K562 (cell line): ENCODE data around the gene TTC6. TPM values are rescaled to one million over a fixed set of nuclear protein-coding genes. Genes with fewer than 3 reads are reported as not detected.

Experiments used
- GABPB2 ChIP-seq: fragments of 250-450 bp; sonication (Bioruptor Pico); conservative IDR thresholded peaks from 2 replicates; pipeline ENCODE4 v1.5.1; 2021; ENCODE audit warnings: mild to moderate bottlenecking
- MAFF ChIP-seq: IDR thresholded peaks from 2 replicates; pipeline ENCODE4 v1.6.1; 2012; ENCODE audit warnings: low read length, improper control_type of control experiment
- polyA plus RNA-seq, 8 experiments: library from polyadenylated mRNA; depleted of rRNA in 4 of 8; stranded (reverse) in 5 of 8; unstranded in 3 of 8; fragments of >200 nt; fragmentation: Nextera tagmentation in 2 of 8; fragmentation: Illumina TruSeq in 1 of 8; extraction: Ambion mirVana in 2 of 8; extraction: Trizol in 1 of 8; gene quantifications; 2 replicates each; pipeline versions ENCODE4 v1.2.1 to v1.2.3, GENCODE V29; 2011 to 2014; ENCODE audit warnings: inconsistent platforms in 1 of 8, missing spikeins in 1 of 8
- total RNA-seq, 7 experiments: library from RNA; depleted of rRNA in 6 of 7; stranded (reverse); fragments of >200 nt in 6 of 7; fragmentation: Illumina TruSeq in 2 of 7; extraction: Trizol in 2 of 7; gene quantifications; 2 replicates each; pipeline versions ENCODE4 v1.2.1 to v1.2.3, GENCODE V29; 2011 to 2021; ENCODE audit warnings: low replicate concordance in 1 of 7
- TF ChIP-seq, protein P1 (sequence below): sonication (generic); formaldehyde crosslinking; IDR thresholded peaks from 2 replicates; pipeline ENCODE4 v1.8.1; 2023; ENCODE audit warnings: missing genetic modification reagents, mild to moderate bottlenecking, borderline replicate concordance
- TF ChIP-seq, protein P2 (sequence below): fragments of 450-650 bp; IDR thresholded peaks from 2 replicates; pipeline ENCODE4 v1.6.1; 2016; ENCODE audit warnings: low read depth

Gene TTC6
- total and polyA plus RNA-seq, 9 of the 15 experiments (the other 6 are each of a cell fraction or from before 2014, with no cell fraction given), result 0.04 to 0.23 (median 0.08) TPM; not detected in 5

DNA sequence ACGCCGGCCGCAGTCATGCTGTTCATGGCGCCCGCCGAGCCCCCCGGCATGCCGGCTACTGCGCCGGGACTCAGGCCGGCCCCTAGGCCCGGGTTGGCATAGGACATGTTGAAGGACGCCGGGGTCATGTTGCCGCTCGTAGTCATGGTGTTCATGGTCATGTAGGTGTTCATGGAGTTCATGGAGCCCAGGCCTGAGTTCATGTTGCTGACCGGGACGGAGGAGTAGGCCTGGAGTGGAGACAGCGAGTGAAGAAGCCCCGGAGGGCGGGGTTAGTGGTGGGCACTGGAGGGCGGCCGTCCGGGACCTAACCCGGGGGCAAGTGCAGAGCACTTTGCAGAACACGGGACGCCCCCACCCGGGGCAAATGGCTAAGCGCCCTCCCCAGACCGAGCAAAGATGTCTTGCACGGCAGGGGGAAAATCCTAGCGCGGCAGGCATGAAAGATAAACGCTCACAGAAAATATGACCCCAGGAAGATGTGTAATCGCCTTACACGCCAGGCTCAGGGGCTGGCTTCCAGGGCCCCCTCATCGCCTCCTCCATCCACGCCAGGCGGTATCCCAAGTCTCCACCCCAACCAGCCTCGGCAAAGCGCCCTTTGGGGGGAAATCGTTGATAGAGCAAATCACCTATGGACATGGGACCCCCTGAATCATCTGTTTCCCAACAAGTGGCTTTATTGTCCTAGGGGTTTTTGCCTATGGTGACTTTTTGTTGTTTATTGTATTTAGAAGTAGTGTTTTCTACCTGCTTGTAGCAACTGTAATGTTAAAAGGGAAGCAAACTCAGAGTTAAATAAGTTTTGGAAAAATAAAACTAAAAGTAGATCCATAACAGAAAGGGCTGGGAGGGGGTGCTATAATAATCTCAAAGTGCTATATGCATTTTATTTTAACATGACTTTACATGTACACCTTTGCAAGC is 2.7 kb upstream of the TTC6 start (continued):
- TF ChIP-seq, protein P1, sequence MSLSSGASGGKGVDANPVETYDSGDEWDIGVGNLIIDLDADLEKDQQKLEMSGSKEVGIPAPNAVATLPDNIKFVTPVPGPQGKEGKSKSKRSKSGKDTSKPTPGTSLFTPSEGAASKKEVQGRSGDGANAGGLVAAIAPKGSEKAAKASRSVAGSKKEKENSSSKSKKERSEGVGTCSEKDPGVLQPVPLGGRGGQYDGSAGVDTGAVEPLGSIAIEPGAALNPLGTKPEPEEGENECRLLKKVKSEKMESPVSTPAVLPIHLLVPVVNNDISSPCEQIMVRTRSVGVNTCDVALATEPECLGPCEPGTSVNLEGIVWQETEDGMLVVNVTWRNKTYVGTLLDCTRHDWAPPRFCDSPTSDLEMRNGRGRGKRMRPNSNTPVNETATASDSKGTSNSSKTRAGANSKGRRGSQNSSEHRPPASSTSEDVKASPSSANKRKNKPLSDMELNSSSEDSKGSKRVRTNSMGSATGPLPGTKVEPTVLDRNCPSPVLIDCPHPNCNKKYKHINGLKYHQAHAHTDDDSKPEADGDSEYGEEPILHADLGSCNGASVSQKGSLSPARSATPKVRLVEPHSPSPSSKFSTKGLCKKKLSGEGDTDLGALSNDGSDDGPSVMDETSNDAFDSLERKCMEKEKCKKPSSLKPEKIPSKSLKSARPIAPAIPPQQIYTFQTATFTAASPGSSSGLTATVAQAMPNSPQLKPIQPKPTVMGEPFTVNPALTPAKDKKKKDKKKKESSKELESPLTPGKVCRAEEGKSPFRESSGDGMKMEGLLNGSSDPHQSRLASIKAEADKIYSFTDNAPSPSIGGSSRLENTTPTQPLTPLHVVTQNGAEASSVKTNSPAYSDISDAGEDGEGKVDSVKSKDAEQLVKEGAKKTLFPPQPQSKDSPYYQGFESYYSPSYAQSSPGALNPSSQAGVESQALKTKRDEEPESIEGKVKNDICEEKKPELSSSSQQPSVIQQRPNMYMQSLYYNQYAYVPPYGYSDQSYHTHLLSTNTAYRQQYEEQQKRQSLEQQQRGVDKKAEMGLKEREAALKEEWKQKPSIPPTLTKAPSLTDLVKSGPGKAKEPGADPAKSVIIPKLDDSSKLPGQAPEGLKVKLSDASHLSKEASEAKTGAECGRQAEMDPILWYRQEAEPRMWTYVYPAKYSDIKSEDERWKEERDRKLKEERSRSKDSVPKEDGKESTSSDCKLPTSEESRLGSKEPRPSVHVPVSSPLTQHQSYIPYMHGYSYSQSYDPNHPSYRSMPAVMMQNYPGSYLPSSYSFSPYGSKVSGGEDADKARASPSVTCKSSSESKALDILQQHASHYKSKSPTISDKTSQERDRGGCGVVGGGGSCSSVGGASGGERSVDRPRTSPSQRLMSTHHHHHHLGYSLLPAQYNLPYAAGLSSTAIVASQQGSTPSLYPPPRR (CRISPR knock-in tag), result no peak
- TF ChIP-seq, protein P2, sequence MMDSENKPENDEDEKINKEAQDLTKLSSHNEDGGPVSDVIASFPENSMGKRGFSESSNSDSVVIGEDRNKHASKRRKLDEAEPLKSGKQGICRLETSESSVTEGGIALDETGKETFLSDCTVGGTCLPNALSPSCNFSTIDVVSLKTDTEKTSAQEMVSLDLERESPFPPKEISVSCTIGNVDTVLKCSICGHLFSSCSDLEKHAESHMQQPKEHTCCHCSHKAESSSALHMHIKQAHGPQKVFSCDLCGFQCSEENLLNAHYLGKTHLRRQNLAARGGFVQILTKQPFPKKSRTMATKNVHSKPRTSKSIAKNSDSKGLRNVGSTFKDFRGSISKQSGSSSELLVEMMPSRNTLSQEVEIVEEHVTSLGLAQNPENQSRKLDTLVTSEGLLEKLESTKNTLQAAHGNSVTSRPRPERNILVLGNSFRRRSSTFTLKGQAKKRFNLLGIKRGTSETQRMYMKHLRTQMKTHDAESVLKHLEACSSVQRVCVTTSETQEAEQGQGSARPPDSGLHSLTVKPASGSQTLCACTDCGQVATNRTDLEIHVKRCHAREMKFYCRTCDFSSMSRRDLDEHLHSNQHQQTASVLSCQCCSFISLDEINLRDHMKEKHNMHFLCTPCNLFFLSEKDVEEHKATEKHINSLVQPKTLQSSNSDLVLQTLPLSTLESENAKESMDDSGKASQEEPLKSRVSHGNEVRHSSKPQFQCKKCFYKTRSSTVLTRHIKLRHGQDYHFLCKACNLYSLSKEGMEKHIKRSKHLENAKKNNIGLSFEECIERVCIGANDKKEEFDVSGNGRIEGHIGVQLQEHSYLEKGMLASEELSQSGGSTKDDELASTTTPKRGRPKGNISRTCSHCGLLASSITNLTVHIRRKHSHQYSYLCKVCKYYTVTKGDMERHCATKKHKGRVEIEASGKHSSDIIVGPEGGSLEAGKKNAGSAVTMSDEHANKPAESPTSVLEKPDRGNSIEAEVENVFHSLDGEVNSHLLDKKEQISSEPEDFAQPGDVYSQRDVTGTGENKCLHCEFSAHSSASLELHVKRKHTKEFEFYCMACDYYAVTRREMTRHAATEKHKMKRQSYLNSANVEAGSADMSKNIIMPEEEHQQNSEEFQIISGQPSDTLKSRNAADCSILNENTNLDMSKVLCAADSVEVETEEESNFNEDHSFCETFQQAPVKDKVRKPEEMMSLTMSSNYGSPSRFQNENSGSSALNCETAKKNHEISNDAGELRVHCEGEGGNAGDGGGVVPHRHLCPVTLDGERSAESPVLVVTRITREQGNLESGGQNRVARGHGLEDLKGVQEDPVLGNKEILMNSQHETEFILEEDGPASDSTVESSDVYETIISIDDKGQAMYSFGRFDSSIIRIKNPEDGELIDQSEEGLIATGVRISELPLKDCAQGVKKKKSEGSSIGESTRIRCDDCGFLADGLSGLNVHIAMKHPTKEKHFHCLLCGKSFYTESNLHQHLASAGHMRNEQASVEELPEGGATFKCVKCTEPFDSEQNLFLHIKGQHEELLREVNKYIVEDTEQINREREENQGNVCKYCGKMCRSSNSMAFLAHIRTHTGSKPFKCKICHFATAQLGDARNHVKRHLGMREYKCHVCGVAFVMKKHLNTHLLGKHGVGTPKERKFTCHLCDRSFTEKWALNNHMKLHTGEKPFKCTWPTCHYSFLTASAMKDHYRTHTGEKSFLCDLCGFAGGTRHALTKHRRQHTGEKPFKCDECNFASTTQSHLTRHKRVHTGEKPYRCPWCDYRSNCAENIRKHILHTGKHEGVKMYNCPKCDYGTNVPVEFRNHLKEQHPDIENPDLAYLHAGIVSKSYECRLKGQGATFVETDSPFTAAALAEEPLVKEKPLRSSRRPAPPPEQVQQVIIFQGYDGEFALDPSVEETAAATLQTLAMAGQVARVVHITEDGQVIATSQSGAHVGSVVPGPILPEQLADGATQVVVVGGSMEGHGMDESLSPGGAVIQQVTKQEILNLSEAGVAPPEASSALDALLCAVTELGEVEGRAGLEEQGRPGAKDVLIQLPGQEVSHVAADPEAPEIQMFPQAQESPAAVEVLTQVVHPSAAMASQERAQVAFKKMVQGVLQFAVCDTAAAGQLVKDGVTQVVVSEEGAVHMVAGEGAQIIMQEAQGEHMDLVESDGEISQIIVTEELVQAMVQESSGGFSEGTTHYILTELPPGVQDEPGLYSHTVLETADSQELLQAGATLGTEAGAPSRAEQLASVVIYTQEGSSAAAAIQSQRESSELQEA, result no peak
- TF ChIP-seq MAFF (no peak), GABPB2 (CRISPR knock-in tag) (no peak)
